HEK293 (cell line): ENCODE data around the gene FOXD3.

Source experiments
- BCL6B ChIP-seq: fragments of 450-650 bp; formaldehyde crosslinking; IDR thresholded peaks from 2 replicates; pipeline ENCODE4 v1.5.1; 2017; ENCODE audit warnings: missing biosample characterization, missing genetic modification characterization
- FEZF1 ChIP-seq: fragments of 450-650 bp; formaldehyde crosslinking; IDR thresholded peaks from 2 replicates; pipeline ENCODE4 v1.5.1; 2016; ENCODE audit warnings: missing biosample characterization, missing genetic modification characterization
- GLIS2 ChIP-seq: fragments of 450-650 bp; formaldehyde crosslinking; IDR thresholded peaks from 2 replicates; pipeline ENCODE4 v1.5.1; 2016; ENCODE audit warnings: missing biosample characterization, missing genetic modification characterization
- MEIS1 ChIP-seq: sonication (generic); formaldehyde crosslinking; IDR thresholded peaks from 2 replicates; pipeline ENCODE4 v1.8.1; 2022; ENCODE audit warnings: missing genetic modification reagents, mild to moderate bottlenecking, borderline replicate concordance
- PRDM1 ChIP-seq: fragments of 450-650 bp; formaldehyde crosslinking; IDR thresholded peaks from 2 replicates; pipeline ENCODE4; 2016; ENCODE audit warnings: missing biosample characterization, missing genetic modification characterization
- PRDM6 ChIP-seq: fragments of 450-650 bp; formaldehyde crosslinking; IDR thresholded peaks from 2 replicates; pipeline ENCODE4 v1.5.1; 2017; ENCODE audit warnings: missing biosample characterization, missing genetic modification characterization
- SALL2 ChIP-seq: fragments of 450-650 bp; formaldehyde crosslinking; IDR thresholded peaks from 2 replicates; pipeline ENCODE4 v1.5.0; 2017; ENCODE audit warnings: missing biosample characterization, mild to moderate bottlenecking, missing genetic modification characterization, borderline replicate concordance
- SETDB1 ChIP-seq: IDR thresholded peaks from one replicate; pipeline ENCODE4 v1.6.1; 2017; ENCODE audit warnings: mild to moderate bottlenecking, low read length, moderate library complexity, mixed read lengths; ENCODE audit not compliant: insufficient read length
- ZNF114 ChIP-seq: fragments of 450-650 bp; formaldehyde crosslinking; IDR thresholded peaks from 2 replicates; pipeline ENCODE4 v1.5.0; 2017; ENCODE audit warnings: missing biosample characterization, missing genetic modification characterization
- ZNF140 ChIP-seq: fragments of 450-650 bp; formaldehyde crosslinking; IDR thresholded peaks from 2 replicates; pipeline ENCODE4 v1.5.1; 2016; ENCODE audit warnings: missing biosample characterization, missing genetic modification characterization
- ZNF175 ChIP-seq: fragments of 450-650 bp; formaldehyde crosslinking; IDR thresholded peaks from 2 replicates; pipeline ENCODE4 v1.5.1; 2016; ENCODE audit warnings: missing biosample characterization, missing genetic modification characterization
- ZNF211 ChIP-seq: fragments of 450-650 bp; formaldehyde crosslinking; IDR thresholded peaks from 2 replicates; pipeline ENCODE4 v1.5.1; 2016; ENCODE audit warnings: low read depth, missing biosample characterization, missing genetic modification characterization
- ZNF23 ChIP-seq: fragments of 450-650 bp; formaldehyde crosslinking; IDR thresholded peaks from 2 replicates; pipeline ENCODE4 v1.5.1; 2016; ENCODE audit warnings: missing biosample characterization, missing genetic modification characterization, borderline replicate concordance
- ZNF239 ChIP-seq: fragments of 450-650 bp; formaldehyde crosslinking; IDR thresholded peaks from 2 replicates; pipeline ENCODE4 v1.5.1; 2016; ENCODE audit warnings: missing biosample characterization, missing genetic modification characterization
- ZNF24 ChIP-seq: fragments of 450-650 bp; formaldehyde crosslinking; IDR thresholded peaks from 2 replicates; pipeline ENCODE4 v1.5.1; 2016; ENCODE audit warnings: missing biosample characterization, missing genetic modification characterization
- ZNF426 ChIP-seq: fragments of 450-650 bp; formaldehyde crosslinking; IDR thresholded peaks from 2 replicates; pipeline ENCODE4 v1.5.1; 2017; ENCODE audit warnings: missing biosample characterization, missing genetic modification characterization, mild to moderate bottlenecking, inconsistent platforms, moderate library complexity
- ZNF514 ChIP-seq: fragments of 450-650 bp; formaldehyde crosslinking; IDR thresholded peaks from 2 replicates; pipeline ENCODE4 v1.5.1; 2016; ENCODE audit warnings: missing biosample characterization, missing genetic modification characterization
- ZNF585B ChIP-seq: fragments of 450-650 bp; formaldehyde crosslinking; IDR thresholded peaks from 2 replicates; pipeline ENCODE4 v1.5.1; 2016; ENCODE audit warnings: missing biosample characterization, missing genetic modification characterization
- ZNF670 ChIP-seq: fragments of 450-650 bp; formaldehyde crosslinking; IDR thresholded peaks from 2 replicates; pipeline ENCODE4 v1.5.1; 2016; ENCODE audit warnings: missing biosample characterization, missing genetic modification characterization, low read depth
- ZNF791 ChIP-seq: fragments of 450-650 bp; formaldehyde crosslinking; IDR thresholded peaks from 2 replicates; pipeline ENCODE4 v1.5.1; 2016; ENCODE audit warnings: missing biosample characterization, missing genetic modification characterization
- ZNF792 ChIP-seq: fragments of 450-650 bp; formaldehyde crosslinking; IDR thresholded peaks from 2 replicates; pipeline ENCODE4 v1.5.1; 2016; ENCODE audit warnings: missing biosample characterization, missing genetic modification characterization
- ZXDB ChIP-seq: fragments of 450-650 bp; formaldehyde crosslinking; IDR thresholded peaks from 2 replicates; pipeline ENCODE4 v1.5.1; 2016; ENCODE audit warnings: missing biosample characterization, missing genetic modification characterization
- TF ChIP-seq, protein P1 (sequence below): fragments of 450-650 bp; formaldehyde crosslinking; IDR thresholded peaks from 2 replicates; pipeline ENCODE4 v1.5.1; 2016; ENCODE audit warnings: missing biosample characterization, missing genetic modification characterization

The FOXD3 gene

DNA sequence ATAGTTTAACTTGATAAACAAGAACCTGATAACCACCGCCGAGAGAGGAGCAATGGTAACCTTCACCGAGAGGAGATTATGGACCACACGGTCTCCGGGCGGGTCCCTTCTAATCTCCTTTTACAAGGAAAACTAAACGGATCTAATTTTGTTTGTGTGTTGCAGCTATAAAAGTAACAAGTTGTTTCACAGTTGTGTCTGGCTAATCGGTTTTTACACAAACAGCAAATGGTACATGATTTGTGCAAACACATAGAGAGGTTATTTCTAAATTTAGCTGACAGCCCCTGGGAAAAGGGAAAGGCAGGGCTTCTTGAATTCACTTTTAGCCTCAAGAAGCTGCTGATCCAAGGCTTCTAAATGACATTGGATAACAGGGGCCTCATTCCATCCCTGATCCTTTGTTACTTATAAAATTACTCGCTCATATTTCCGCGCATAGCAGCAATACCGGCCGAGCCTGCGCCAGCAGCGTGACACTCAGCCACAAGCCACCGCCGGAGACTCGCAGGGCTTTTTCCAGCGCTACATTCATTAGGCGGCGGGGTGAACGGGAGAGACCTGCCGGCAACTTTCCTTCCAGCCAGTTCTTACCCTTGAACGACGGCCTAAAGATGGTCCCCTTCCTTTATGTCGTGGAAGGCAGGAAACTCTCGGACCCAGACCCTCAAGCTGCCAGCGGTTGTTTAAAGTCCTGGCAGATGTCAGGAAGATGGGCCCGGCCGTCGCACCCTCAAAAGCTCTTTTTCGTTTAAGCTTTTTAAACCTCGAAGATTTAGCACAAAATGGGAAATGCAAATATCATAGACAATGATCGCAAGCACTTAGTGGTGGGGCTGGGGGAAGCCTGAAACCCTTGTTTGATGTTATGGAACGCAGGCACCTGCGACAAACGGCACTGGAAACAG is 4.4 kb downstream of the FOXD3 start (continued):
- TF ChIP-seq, protein P1, sequence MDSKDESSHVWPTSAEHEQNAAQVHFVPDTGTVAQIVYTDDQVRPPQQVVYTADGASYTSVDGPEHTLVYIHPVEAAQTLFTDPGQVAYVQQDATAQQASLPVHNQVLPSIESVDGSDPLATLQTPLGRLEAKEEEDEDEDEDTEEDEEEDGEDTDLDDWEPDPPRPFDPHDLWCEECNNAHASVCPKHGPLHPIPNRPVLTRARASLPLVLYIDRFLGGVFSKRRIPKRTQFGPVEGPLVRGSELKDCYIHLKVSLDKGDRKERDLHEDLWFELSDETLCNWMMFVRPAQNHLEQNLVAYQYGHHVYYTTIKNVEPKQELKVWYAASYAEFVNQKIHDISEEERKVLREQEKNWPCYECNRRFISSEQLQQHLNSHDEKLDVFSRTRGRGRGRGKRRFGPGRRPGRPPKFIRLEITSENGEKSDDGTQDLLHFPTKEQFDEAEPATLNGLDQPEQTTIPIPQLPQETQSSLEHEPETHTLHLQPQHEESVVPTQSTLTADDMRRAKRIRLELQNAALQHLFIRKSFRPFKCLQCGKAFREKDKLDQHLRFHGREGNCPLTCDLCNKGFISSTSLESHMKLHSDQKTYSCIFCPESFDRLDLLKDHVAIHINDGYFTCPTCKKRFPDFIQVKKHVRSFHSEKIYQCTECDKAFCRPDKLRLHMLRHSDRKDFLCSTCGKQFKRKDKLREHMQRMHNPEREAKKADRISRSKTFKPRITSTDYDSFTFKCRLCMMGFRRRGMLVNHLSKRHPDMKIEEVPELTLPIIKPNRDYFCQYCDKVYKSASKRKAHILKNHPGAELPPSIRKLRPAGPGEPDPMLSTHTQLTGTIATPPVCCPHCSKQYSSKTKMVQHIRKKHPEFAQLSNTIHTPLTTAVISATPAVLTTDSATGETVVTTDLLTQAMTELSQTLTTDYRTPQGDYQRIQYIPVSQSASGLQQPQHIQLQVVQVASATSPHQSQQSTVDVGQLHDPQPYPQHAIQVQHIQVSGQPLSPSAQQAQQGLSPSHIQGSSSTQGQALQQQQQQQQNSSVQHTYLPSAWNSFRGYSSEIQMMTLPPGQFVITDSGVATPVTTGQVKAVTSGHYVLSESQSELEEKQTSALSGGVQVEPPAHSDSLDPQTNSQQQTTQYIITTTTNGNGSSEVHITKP (tag by site-specific recombination), result no peak
- TF ChIP-seq ZNF114 (tag by site-specific recombination) (no peak), PRDM1 (peak; percentile 61), ZNF670 (tag by site-specific recombination) (no peak), ZXDB (peak; percentile 54), ZNF426 (tag by site-specific recombination) (no peak), ZNF211 (tag by site-specific recombination) (no peak), SALL2 (tag by site-specific recombination) (no peak), ZNF792 (tag by site-specific recombination) (no peak), GLIS2 (tag by site-specific recombination) (no peak), ZNF140 (no peak), MEIS1 (no peak), ZNF23 (tag by site-specific recombination) (no peak), PRDM6 (peak; percentile 41; the same call in 1 of the 2 replicates), FEZF1 (tag by site-specific recombination) (peak; percentile 64), ZNF791 (no peak), BCL6B (tag by site-specific recombination) (no peak), SETDB1 (no peak), ZNF175 (tag by site-specific recombination) (no peak), ZNF24 (tag by site-specific recombination) (no peak), ZNF514 (tag by site-specific recombination) (no peak), ZNF585B (no peak), ZNF239 (tag by site-specific recombination) (no peak)
